Psoas muscle (tissue), 8 donors: ENCODE results near the gene CD2AP. TPM values are rescaled to one million over a fixed set of nuclear protein-coding genes. Genes with fewer than 3 reads are reported as not detected.

ENCODE experiments used
- ATAC-seq, 4 donors: fragments of 200-7000 bp; cut with Tn5 transposase; one replicate each; pipeline ENCODE4 v1.9.1; 2020; ENCODE audit warnings: moderate library complexity in 3 of 4, mild to moderate bottlenecking in 2 of 4
- DNase-seq, 2 donors: peaks; one replicate each; pipeline ENCODE4 v3.0.0-alpha.2; 2020
- H3K27ac ChIP-seq: fragments of 200-600 bp; one replicate; pipeline ENCODE4 v1.8.0; 2022
- H3K27me3 ChIP-seq, 3 donors: fragments of 200-600 bp in 1 of 3; one replicate each; pipeline versions ENCODE4 v1.6.1 to v1.8.0; 2013 to 2022; ENCODE audit warnings: low read length in 2 of 3, mild to moderate bottlenecking in 2 of 3, moderate library complexity in 1 of 3; ENCODE audit not compliant: insufficient read depth in 3 of 3
- H3K36me3 ChIP-seq, 2 donors: fragments of 200-600 bp in 1 of 2; one replicate each; pipeline versions ENCODE4 v1.6.1 to v1.8.0; 2013 to 2022; ENCODE audit warnings: low read depth in 1 of 2, mild to moderate bottlenecking in 1 of 2, moderate library complexity in 1 of 2; ENCODE audit not compliant: insufficient read depth in 1 of 2
- H3K4me1 ChIP-seq: fragments of 200-600 bp; one replicate; pipeline ENCODE4 v1.8.0; 2022
- H3K4me3 ChIP-seq: fragments of 200-600 bp; one replicate; pipeline ENCODE4 v1.8.0; 2022; ENCODE audit warnings: mild to moderate bottlenecking
- H3K9me3 ChIP-seq: fragments of 200-600 bp; one replicate; pipeline ENCODE4 v1.8.0; 2022
- CTCF ChIP-seq: fragments of 200-600 bp; IDR thresholded peaks from one replicate; pipeline ENCODE4 v1.8.0; 2022; ENCODE audit warnings: antibody characterized with exemption
- WGBS, 3 donors: extraction: QIAGEN DNeasy Blood & Tissue Kit; methylation state at CpG; one replicate each; pipeline versions ENCODE4 v1.1.6 to v1.1.7; 2013; 5-methylcytosine and 5-hydroxymethylcytosine counted together
- intact Hi-C, 2 donors: fragments of 100-400 bp; cut with DNase I; formaldehyde crosslinking; loops; one replicate each; pipeline versions ENCODE4 v1.11.0 to v1.14.2; 2022
- polyA plus RNA-seq, 3 donors: library from polyadenylated mRNA; stranded (reverse); fragments of 200-250 nt; gene quantifications; one replicate each; pipeline ENCODE4 v1.2.3, GENCODE V29; 2013
- total RNA-seq, 4 donors: library from RNA; stranded (reverse); fragmentation: NEBNext Ultra II Directional in 2 of 4; extraction: Animal tissue kit (Norgen Biotek cat#: 25700) in 2 of 4; gene quantifications; one replicate each; pipeline versions ENCODE4 v1.2.1 to v1.2.4, GENCODE V29; 2021 to 2023
- donor health status: healthy with polysubstance abuse.
- donor health status: DM: no; HTN: no; CAD: no; lungs with moderate emphysema.
- donor health status: Bipolar disorder and iron deficiency.
- donor health status: healthy.
- donor health status: DM: yes; HTN: yes; CAD: no.
- donor health status: DM: no; HTN: no; CAD: no.
- donor health status: DM: no; HTN: no; CAD: no.
- donor health status: DM: yes; HTN: yes; CAD: no.

Gene CD2AP
- total and polyA plus RNA-seq, 7 donors, result 3.4 to 11.7 (median 8.3) TPM

- Histone ChIP-seq H3K9me3 (peaks cover 6% of the 10 kb centered on the region), H3K4me1 (peaks cover under 1% of the 10 kb centered on the region), H3K36me3 (no peaks in the 10 kb centered on the region), H3K27me3 (no peaks in the 10 kb centered on the region), H3K27ac (no peak overlapping the region), H3K4me3 (no peak overlapping the region)
- ATAC-seq (no peak), DNase-seq (no peak)
- intact Hi-C loops, result no loop called here
- 66 to 89% (median 67%) methylated on average over 1 of the region's 1 CpG for whole genome bisulfite sequencing, 3 donors
- no peak for TF ChIP-seq CTCF
Observed at GRCh38 chr6:47471911-47472310, 5.7 kb upstream of the CD2AP start.

GRCh38 chr6:47473791-47474346 lies 3.7 kb upstream of the CD2AP start:
- Histone ChIP-seq H3K4me3 (no peak overlapping the region), H3K9me3 (peaks cover 6% of the 10 kb centered on the region), H3K4me1 (peaks cover 2% of the 10 kb centered on the region), H3K27me3 (no peaks in the 10 kb centered on the region), H3K27ac (no peak overlapping the region), H3K36me3 (no peaks in the 10 kb centered on the region)
- 63 to 82% (median 73%) methylated on average over 1 of the region's 1 CpG for WGBS, 3 donors
- ATAC-seq, result no peak
- no peak for DNase-seq
- intact Hi-C loops, result no loop called here
- no peak for TF ChIP-seq CTCF

GRCh38 chr6:47475319-47475816 lies 2.2 kb upstream of the CD2AP start:
- WGBS, 3 donors, result 94% methylated on average over 5 of the region's 5 CpGs
- Histone ChIP-seq H3K9me3 (peaks cover 6% of the 10 kb centered on the region), H3K36me3 (no peaks in the 10 kb centered on the region), H3K27ac (no peak overlapping the region), H3K4me3 (no peak overlapping the region), H3K4me1 (peaks cover 12% of the 10 kb centered on the region), H3K27me3 (no peaks in the 10 kb centered on the region)
- no peak for ATAC-seq
- no peak for DNase-seq
- intact Hi-C loops, result loop anchor here in 1 of 2 donors (5.0 kb wide), 1 partner anchor 58 kb away; no protein-coding TSS in a partner anchor
- no peak for TF ChIP-seq CTCF

- DNase-seq, result no peak
- 11 to 12% (median 11%) methylated on average over 21 of the region's 21 CpGs for WGBS, 3 donors
- Histone ChIP-seq H3K27ac (peak overlapping the region; percentile 76), H3K36me3 (no peaks in the 10 kb centered on the region), H3K4me1 (peaks cover 12% of the 10 kb centered on the region), H3K9me3 (no peaks in the 10 kb centered on the region), H3K27me3 (no peaks in the 10 kb centered on the region), H3K4me3 (peak overlapping the region; percentile 66)
- ATAC-seq, result no peak
- intact Hi-C loops, result loop anchor here in 1 of 2 donors (5.0 kb wide), 1 partner anchor 60 kb away; no protein-coding TSS in a partner anchor
- TF ChIP-seq CTCF, result no peak
Observed at GRCh38 chr6:47476781-47477496, 650 bp upstream of the CD2AP start.
